Right hindlimb (tissue), 1 donor: ENCODE measurements around the gene PAQR4.

Source experiments
- DNase-seq: peaks from one replicate; pipeline ENCODE4 v3.0.0-alpha.2; 2018

Gene PAQR4

DNA sequence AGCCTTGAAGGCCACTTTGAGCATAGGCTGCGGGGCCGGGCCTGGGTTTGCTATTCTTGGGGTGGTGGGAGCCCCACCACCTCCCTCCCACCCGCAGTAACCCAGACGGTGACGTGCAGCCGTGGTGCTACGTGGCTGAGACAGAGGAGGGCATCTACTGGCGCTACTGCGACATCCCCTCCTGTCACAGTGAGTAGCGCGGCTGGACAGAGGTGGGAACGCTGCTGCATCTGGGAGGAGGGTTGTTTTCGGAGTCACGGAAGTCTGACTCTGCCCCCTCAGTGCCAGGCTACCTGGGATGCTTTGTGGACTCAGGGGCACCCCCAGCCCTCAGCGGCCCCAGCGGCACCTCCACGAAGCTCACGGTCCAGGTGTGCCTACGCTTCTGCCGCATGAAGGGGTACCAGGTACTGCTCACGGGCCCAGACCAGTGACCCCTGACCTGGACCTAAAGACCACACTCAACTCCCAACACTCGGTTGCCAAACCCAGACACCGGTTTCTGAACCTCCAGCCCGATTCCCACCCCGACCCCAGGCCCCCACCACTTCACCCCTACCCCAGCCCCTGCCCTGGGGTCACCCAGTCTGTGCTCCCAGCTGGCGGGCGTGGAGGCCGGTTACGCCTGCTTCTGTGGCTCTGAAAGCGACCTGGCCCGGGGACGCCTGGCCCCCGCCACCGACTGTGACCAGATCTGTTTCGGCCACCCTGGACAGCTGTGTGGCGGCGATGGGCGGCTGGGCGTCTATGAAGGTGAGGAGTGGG lies 2.9 kb upstream of the PAQR4 start:
- DNase-seq = peak; percentile 15

- peak; percentile 40 for DNase-seq
Measured at GRCh38 chr16:2966808-2967191, 2.3 kb upstream of the PAQR4 start.

- DNase-seq = peak; percentile 16
Measured at GRCh38 chr16:2967211-2967631, 1.9 kb upstream of the PAQR4 start.

DNA sequence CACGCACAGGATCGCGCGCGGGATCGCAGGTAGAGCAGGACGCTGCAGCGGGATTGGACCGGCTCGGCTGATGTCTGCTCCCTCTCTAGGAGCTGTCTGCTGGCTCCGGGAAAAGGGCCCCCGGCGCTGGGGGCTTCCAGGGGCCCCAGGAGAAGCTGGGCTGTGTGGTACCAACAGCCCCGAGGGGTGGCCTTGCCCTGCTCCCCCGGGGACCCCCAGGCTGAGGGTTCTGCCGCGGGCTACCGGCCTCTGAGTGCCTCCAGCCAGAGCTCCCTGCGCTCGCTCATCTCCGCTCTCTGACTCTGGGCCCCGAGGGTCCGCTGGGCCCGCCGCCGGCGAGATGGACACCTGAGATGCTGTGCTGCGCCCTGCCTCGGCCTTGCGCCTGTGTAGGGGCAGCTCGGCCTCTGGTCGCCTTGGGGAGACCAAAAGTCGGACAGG lies 1.4 kb upstream of the PAQR4 start:
- DNase-seq = peak; percentile 18

DNA sequence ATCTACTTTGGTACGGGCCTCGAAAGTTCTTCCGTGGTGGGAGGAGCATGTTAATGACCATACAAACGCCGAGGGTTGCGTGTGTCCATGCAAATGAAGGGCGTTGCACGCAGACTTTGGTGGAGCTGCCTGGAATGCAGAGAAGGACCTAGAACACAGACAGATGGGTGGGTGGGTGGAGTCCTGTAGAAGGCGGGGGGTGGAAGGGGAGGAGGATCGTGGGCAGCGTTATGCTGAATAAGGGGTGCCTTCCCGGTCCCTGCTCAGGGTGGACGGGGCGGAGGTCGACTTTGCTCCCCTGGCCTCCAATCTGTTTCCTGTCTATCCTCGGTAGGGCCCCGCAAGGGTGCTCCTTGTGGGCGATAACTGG lies 795 bp upstream of the PAQR4 start:
- no peak for DNase-seq

GRCh38 chr16:2969545-2970521 lies 685 bp downstream of the PAQR4 start:
- no peak for DNase-seq

DNA sequence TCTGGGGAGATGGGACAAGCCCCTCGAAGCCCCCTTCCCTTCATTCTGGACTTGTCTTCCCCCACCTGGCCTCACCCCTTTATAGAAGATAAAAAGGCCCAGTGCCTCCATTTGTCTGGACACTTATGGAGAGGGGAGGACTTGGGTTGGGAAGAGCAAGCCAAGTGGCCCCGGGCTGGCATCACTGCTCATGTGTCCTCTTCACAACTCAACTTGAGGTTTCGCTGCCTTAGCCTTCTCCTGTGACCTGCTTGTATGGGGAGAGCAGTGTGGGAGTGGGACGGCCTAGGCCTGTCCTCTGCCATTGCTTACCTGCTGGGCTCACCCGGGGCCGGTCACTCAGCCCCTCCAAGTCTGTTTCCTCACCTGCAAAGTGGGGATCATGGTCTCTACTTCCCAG lies 1.4 kb downstream of the PAQR4 start:
- DNase-seq = no peak

DNA sequence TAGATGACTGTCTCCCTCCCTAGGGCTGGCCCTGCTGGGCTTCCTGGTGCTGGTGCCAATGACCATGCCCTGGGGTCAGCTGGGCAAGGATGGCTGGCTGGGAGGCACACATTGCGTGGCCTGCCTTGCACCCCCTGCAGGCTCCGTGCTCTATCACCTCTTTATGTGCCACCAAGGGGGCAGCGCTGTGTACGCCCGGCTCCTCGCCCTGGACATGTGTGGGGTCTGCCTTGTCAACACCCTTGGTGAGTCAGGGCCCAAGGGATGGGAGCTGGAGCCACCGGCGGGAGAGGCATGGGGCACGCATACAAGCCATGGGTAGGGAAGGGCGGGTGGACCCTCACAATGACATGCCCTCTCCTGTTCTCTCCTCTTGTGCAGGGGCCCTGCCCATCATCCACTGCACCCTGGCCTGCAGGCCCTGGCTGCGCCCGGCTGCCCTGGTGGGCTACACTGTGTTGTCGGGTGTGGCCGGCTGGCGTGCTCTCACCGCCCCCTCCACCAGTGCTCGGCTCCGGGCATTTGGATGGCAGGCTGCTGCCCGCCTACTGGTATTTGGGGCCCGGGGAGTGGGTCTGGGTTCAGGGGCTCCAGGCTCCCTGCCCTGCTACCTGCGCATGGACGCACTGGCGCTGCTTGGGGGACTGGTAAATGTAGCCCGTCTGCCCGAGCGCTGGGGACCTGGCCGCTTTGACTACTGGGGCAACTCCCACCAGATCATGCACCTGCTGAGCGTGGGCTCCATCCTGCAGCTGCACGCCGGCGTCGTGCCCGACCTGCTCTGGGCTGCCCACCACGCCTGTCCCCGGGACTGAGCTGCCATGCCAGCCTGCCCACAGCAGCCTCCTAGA lies 2.2 kb downstream of the PAQR4 start:
- DNase-seq = no peak

DNA sequence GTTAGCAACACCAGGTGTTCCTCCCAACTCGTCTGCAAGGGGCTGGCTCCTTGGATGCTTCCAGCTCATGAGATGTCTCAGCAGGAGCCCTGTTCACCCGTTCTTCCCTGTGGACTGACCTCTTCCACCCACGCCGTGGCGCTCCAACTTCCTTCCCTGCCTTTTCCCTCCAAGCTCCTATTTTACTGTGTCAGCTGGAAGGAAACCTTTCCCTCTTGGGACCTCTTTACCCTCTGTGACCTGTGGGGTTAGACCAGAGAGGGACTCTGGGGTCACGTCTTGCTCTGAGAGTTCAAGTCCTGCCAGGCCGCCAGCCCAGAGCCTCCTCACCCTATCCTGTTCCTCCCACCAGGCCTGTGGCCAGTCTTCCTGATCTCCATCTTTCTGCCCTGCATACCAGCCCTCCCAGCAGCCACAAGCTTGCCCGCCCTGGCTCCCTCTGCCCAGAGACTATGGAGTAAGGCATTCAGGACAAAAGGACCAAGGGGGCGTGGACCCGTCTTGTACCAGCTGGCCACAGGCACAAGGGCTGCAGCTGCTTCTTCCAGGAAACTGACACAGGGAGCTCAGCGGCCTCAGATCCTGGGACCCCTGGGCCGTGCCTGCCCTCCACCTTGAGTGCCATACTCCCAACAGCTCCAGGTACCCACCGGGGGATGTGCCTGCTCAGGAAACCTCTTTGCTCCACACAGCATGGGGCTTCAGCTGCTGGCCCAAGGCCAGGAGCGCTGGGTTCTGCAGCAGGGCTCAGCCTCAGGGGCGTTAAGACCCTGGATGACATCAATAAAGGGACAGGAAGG lies 3.0 kb downstream of the PAQR4 start:
- DNase-seq = no peak

GRCh38 chr16:2973093-2973492 lies 3.9 kb downstream of the PAQR4 start:
- DNase-seq = no peak

GRCh38 chr16:2973605-2974318 lies 4.6 kb downstream of the PAQR4 start:
- no peak for DNase-seq

- DNase-seq = no peak
Measured at GRCh38 chr16:2974319-2975056, 5.3 kb downstream of the PAQR4 start.

DNA sequence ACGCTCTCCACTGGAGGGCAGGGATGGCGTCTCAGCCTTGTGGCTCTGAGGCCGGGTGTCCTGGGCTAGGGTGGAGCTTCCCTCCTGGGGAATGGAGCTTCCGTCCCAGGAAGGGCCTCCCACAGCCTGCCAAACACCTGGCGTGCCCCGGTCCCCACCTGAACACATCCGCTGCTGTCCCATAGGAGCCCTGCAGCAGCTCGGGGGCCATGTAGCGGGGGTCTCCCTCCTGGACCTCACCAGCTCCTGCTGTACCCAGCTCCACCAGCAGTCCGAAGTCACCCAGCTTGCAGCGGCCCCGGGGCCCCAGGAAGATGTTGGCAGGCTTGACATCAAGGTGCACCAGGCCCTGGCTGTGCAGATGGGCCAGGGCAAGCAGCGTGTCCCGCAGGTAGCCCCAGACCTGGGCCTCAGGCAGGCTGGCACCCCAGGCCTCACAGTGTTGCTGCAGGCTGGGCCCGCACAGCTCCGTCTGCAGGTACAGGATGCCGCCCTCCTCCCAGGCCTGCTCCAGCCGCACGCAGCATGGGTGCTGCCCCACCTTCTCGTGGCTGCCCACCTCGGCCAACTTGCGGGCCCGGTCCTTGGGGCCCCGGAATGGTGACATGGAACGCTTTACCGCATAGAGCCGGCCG lies 6.1 kb downstream of the PAQR4 start:
- DNase-seq = no peak

GRCh38 chr16:2976201-2976600 lies 7.1 kb downstream of the PAQR4 start:
- no peak for DNase-seq

DNA sequence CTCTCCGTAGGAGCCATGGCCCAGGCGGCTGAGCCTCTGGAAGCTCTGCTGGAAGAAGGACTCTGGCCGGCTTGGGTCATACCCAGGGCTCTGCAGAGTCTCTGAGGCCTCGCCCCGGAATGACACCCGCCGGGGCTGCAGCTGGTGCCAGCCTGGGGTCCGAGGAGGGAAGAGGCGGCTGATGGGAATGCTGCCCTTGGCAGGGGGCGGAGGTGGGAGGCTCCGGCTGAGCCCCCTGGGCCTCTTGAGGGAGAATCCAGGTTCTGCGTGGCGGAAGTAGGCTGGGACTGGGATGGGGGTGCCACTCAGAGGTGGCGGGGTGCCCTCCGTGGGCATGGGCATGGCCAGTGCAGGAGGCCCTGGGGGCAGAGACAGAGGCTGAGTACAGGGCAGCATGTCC lies 7.5 kb downstream of the PAQR4 start:
- no peak for DNase-seq

DNA sequence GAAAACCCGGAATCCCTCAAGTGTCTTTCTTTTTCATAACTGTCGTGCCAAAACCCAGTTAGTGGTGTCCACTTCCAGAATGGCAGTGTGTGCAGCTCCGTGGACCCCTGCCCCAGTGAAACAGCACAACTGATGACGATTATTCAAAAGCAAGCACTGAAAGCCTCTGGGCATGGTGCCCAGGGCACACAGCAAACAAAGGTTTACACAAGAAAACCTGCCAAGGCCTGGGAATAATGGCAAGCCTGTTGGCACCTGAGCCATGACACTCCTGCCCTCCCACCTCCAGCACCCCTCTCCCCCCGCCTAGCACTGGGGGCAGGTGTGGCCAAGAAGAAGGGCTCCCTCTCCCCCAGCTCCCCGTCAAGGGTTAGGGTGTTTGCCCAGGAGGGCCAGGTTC lies 8.3 kb downstream of the PAQR4 start:
- no peak for DNase-seq

GRCh38 chr16:2979669-2980226 lies 10.6 kb downstream of the PAQR4 start:
- peak; percentile 56 for DNase-seq

GRCh38 chr16:2980227-2981176 lies 11.4 kb downstream of the PAQR4 start, which contains the start of gene PKMYT1:
Gene PKMYT1, minus strand, starts transcription at chr16:2980446. Its CDS starts 789 bp downstream, at chr16:2979657.
- DNase-seq = peak; percentile 95
